Ramos (cell line): ENCODE data around the gene KLHL3.

Source experiments
- in situ Hi-C: fragments of 300-500 bp; cut with MboI; formaldehyde crosslinking; loops from one replicate; pipeline ENCODE4 v1.14.3; 2022; ENCODE audit warnings: low sequenced_read_pairs; ENCODE audit not compliant: unreplicated experiment

KLHL3 gene

DNA sequence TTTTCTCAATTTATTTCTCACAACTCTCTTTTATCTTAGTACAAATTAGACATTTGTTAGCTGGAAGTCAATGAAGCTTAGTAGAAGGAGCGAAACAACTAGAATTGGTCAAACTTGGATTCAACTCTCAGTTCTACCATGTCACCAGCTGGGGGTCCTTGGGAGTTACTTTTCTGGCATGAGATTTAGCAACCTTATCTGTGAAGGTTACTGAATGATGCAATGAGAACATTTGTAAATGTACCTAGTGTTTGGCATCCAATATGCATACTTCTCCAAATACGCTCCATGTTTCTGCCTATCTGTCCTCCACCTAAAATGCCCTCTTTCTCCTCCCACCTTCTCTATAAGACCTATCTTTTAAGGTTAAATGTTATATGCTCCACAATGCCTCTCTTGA lies 12.0 kb upstream of the KLHL3 start:
- in situ Hi-C loops = no loop called here

DNA sequence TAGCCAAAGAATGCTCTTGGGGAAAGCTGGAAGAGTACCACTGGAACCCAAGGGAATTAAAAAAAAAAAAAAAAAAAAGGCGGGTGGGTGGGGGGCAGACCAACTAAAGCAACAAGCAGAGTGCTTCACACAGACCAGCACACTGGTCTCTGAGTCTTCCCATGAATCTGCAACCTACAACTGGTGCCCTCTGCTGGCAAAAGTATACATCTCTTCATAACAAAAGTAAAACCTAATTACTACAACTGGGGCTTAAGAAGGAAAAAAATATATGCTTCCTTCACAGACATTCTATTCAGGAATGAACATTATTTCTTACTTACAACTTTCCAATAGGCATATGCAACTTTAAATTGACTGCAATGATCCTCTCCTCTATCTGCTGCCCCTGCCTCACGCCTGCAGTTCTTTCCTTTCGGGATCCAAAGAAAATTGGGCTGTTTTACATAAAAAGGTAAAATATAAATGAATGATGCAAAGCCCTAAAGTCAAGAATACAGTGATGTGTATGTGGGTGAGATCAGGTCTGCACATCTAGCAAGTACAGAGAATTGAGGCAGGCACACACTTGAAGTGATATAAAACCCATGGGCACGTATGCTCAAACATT lies 7.2 kb upstream of the KLHL3 start:
- in situ Hi-C loops = loop anchor here (5.0 kb wide), 1 partner anchor 86 kb away; no protein-coding TSS in a partner anchor

DNA sequence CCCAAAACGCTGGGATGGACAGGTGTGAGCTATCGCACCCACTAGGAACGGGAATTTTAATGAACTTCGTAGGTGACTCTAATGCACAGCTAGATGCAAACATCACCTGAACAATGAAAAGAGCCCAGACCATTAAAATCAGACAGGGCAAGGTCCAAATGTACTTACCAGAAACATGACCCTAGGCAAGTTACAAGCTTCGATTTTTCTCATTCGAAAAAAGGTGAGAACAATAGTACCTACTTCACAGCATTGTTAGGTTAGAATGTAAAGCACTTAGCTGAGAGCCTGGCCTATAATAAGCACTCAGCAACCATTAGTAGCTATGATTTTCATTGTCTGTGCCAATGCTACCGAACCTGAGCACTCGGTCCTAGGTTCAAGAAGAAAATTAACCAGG lies 5.8 kb upstream of the KLHL3 start:
- in situ Hi-C loops = loop anchor here (5.0 kb wide), 1 partner anchor 84 kb away; no protein-coding TSS in a partner anchor

DNA sequence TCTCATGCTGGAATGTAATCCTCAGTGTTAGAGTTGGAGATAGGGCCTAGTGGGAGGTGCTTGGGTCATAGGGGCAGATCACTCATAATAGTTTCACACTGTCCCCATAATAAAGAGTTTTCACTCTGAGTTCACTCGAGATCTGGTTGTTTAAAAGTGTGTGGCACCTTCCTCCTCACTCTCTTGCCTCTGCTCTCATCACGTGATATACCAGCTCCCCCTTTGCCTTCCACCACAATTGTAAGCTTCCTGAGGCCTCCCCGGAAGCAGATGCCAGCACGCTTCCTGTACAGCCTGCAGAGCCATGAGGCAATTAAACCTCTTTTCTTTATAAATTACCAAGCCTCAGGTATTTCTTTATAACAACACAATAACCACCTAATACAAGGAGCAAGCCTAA lies 3.8 kb upstream of the KLHL3 start:
- in situ Hi-C loops = loop anchor here (5.0 kb wide), 1 partner anchor 82 kb away; no protein-coding TSS in a partner anchor

DNA sequence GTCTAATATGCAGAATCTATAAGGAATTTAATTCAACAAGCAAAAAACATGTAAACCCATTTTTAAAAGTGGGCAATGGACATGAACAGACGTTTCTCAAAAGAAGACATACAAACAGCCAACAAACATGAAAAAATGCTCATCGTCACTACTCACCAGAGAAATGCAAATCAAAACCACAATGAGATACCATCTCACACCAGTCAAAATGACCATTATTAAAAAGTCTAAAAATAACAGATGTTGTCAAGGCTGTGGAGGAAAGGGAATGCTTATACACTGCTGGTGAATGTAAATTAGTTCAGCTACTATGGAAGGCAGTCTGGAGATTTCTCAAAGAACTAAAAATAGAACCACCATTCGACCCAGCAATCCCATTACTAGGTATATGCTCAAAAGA lies 3.1 kb upstream of the KLHL3 start:
- in situ Hi-C loops = no loop called here

DNA sequence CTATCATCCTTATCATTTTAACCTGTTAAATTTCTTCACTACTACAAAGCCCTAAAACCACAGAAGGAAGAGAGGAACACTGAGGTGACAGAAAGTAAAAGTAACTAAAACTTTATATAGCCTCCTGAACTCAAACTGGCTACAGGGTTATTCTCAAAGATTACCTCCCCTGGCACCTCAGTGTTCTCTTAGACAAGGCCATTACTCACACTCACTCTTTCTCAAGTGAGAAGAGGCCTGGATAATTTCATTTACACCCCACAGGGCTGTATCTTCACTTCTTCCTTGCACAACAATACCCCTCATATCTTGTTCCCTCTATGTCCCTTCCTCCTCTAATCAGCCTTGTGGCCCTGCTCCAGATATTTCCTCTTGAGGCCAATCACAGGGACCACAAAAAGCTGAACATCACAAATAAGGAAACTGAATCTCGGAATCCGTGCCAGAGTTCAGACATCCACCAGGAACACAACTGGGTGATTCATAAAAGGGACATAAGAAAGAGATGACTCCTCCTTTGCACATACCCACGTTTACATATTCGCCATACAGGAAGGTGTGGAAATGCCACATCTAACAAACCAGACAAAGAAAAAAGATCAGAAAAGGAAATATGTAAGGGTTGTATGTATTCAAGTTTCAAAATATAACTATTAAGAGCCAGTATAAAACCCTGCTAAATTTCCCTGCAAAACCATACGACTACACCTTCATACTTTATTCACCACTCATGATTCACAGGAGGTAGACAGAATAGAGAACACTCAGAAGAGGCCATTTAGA lies 1.7 kb upstream of the KLHL3 start:
- in situ Hi-C loops = no loop called here

DNA sequence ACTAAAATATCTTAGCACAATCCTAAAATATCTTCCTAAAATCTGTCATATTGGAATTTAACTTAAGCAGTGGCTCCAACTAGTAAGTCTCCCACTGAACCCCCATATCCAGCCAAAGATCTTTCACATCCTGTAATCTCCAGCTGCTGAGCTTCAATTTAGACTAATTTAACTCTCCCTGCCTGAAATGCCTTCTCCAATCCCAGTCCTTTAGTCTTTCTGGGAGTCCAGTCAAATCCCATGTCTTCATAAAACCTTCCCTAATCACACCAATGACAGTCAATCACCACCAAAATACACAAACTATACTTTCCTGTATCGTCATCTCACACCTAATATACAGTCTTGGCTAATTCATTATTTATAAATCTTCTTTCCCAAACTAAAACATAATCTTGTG lies 607 bp upstream of the KLHL3 start:
- in situ Hi-C loops = no loop called here

DNA sequence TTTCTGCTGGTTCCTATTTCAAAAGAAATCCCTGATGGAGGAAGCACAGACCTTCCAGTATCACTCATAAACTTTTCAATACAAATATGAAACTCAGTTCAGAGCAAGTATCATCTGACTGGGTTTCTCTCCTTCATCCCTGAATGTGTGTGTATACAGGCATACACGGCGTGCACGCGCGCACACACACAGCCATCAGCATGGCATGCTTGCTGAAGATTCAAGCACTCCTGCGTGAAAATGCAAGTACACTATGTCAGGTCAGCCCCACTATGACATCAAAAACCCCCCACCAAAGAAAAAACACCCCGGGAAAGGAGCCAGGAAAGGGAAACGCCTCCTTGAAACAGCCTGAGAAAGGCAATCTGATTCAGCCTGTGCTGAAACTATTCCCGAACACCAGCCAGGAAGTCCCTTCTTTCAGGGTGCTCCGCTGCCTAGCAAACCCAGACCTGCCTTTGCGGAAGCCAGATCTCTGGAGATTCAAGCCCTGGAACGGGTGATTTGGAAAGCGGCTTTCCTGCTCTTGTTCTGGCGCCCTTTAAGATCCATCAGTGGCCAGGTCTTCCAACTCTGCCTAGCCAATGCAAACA lies 831 bp downstream of the KLHL3 start:
- in situ Hi-C loops = no loop called here

DNA sequence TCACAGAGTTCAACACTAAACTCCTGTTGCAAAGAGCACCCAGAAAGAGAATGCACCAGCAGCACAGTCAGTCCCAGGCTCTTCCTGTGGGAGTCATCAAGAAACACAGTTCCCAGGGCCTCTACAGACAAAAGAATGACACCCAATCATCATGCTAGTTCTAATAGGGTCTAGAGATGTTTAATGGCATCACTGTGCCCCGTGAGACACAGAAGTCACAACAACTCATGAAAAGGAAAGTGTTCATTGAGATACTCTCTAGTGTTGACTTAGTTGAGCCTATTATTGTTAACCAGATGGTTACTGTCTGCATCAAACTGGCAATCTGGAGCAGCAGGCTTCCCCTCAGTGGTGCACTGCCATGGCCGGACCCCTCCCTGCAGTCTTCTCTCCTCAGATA lies 1.6 kb downstream of the KLHL3 start:
- in situ Hi-C loops = no loop called here

DNA sequence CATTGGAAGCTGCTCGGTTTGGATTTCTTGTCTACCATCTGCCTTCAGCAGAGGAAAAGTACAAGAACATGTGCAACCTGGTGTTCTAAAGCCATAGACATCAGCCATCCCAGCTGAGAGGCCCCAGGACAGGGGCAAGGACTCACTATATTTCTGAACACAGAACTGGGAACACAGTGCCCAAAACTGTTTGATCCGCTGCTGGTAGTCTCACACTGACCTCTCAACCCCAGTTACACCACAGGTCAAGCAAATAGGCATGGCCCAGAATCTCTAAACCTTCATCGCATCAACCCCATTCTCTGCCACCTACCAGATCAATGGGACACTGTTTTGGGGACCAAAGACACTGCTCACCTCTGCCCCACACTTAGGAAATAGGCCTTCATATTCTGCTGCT lies 2.0 kb downstream of the KLHL3 start:
- in situ Hi-C loops = no loop called here

DNA sequence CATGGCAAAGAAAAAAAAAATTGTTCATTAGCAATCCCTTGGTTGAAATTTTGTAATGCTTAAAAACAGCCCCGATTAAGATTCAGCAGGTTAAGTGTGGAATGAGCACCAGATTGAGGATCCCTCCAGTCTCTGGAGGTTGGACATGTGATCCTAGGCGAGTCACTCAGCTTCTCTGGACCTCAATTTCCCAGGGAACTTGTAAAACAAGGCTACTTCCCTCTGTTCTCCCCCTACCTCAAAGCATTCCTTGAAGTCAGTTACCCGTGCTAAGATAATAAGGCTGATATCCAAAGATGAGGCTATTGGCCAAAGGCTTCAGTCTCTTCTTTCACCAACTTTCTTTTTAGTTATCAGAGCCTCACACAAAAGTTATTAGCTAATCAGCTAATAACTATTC lies 2.9 kb downstream of the KLHL3 start:
- in situ Hi-C loops = no loop called here

DNA sequence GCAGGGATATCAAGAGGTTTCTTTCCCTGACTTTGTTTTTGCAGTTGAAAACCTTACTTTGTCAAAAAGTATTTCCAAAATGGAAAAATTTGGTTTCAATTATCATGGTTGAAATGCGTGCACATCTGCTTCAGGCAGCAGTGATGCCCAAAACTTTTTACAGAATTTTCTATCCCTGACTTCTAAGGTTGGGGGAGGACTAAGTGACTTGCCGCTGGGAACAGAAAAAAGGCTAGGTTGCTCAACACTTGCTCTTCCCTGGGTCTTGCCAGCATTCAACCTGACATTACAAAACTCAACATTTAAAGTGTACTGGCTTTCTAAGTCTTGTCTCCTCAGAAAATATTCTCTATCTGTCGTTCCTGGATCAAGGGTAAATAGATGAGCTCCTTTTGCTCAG lies 4.7 kb downstream of the KLHL3 start:
- in situ Hi-C loops = no loop called here

DNA sequence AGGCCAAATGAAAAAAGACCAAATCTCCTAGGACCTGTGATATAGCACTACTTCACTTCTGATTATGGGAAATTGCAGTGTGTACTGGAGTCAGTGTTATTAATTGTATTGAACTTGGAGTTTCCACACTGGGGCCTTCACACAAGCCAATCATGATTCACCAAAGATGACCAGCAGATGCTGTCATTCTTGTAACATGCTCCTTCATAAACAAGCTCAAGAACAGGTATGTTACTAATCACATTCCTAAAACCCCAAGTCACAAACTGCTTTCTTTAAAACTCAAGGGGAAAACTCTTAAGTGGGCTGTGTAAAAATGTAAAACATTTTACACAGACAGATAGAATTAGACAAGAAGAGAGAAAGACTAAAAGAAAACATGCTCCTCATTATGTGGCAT lies 5.6 kb downstream of the KLHL3 start:
- in situ Hi-C loops = no loop called here

DNA sequence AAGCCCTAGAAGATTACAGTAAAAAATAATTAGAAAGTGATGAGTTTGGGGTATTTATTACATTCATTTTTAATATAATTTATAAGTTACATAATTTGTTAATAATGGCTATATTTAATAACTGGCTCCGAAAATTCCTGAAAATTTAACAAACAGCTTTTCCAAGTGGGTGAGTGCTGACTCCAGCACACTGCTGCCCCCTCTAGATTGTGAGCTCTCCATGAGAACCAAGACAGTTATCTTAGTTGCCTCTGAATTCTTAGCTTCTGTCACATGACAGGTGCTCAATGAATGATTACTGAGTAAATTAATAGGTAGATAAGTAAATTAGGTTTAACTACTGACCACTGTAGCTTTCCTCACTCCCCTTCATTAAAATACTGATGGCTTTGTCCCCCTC lies 7.8 kb downstream of the KLHL3 start:
- in situ Hi-C loops = no loop called here

DNA sequence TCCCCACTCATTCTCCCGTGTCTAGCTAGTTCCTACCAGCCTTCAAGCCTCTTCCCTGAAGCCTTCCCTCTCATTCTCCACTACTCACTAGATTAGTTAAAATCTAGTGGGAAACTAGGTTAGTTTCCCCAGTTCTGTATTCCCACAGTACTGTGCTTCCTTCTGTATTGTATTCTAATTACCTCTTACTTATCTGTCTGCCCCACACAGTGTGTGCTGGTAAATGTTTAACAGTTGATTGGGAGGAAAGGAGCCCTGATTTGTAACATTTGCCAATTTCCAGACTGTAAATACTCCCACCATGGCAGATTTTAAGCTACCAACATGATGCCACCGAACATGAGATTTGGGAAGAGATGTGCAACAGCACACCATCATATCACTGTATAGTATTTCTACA lies 8.3 kb downstream of the KLHL3 start:
- in situ Hi-C loops = no loop called here

DNA sequence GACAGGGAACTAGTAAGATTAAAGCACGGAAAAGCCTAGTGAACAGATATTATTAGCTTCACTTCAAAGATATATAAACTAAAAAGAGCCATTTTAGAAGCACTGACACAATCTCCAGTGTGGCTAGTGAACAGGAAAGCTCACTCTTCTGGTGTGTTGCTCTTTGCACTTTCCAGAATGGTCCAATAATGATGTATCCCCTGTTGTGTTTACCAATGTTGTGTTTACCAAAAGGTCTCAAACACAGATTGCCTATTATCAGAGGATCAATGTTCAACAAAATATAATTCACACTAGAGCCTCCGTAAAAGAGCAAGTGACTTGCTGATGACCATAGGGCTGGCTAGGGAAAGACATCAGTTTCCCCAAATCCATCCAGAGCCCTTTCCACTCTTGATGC lies 11.6 kb downstream of the KLHL3 start:
- in situ Hi-C loops = no loop called here

DNA sequence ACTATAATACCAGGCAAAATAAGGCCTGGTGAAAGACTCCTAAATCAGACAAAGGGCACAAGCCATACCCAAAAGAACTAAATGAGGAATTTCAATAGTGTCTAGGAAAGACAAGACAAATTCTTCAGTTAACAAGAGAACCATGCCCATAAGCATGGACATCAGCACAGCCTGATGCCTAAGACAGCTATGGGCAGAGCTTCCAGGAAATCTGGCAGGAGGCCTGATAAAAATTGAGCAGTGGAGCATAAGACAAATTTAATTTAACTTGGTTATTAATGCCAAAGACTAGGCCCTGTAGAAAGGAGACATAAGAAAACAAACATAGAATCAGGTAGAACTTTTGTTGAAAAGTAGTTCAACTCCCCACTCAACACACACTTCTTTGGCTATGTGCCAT lies 17.3 kb downstream of the KLHL3 start:
- in situ Hi-C loops = no loop called here

DNA sequence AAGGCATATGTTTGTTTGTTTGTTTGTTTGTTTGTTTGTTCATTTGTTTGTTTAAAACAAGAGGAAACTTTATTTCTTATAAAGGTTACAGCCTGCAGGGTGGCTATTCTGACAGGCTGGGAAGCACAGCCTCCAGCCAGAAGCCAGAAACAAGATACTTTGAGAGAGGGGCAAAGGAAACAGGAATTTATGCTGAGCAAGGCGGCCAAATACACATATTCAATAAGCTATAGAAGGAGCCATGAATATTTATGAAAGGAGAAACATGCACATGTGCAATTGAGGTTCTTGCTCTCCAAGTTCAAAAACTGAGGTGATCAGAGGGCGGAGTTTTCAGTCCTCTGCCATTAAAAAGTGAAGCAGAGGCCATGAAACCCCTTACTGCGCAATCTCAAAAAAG lies 19.6 kb downstream of the KLHL3 start:
- in situ Hi-C loops = no loop called here

DNA sequence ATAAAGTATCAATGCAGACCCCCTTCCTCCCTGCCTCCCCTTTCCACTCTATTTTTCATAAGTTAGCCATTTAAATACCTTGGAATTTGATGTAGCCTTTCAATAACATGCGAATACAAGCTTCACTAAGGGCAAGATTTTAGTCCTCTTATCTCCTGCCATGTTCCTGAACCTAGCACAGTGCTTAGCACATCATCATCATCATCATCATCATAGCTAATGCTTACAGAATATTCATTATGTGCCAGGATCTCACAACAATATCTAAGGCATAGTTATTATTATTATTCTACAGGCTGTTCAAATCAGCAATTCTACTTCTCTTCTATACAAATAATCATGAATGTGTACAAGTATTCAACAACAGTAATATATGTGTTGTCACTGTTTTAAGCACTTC lies 20.4 kb downstream of the KLHL3 start:
- in situ Hi-C loops = no loop called here

DNA sequence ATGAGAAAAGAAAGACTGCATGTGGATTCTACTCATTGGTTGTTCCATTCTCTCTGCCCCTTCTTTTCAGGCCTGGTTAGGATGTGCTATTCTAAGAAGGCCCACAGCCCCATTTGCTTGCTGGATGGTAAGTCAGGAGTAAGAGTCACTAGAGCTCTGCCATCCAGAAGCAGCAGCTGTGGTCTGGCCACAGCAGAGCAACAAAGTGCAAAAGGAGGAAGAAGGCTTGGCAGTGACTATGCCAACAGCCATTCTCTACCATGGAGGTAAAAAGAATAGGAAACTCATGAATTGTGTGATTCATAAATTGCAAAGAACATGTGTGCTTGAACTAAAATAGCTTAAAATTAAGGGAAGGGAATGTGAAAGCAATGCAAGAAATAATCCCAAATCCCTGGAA lies 20.9 kb downstream of the KLHL3 start:
- in situ Hi-C loops = no loop called here

DNA sequence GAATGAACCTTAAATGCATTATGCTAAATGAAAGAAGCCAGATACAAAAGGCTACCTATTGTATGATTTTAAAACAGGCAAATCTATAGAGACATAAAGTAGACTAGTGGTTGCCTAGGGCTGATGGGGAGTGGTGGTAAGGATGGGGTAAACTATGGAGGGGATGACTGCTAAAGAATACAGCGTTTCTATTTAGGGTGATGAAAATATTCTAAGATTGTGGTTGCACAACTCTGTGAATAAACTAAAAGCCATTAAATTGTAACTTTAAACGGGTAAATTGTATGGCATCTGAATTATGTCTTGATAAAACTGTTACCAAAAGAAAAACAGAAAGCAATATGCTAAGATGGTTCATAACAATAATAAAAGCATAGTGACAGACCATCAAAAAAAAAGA lies 21.4 kb downstream of the KLHL3 start:
- in situ Hi-C loops = no loop called here
